ENCODE results near the gene UNC80.
A peak's percentile ranks its signal among the peaks of the same experiment; 100 is the strongest.

UNC80 gene

DNA sequence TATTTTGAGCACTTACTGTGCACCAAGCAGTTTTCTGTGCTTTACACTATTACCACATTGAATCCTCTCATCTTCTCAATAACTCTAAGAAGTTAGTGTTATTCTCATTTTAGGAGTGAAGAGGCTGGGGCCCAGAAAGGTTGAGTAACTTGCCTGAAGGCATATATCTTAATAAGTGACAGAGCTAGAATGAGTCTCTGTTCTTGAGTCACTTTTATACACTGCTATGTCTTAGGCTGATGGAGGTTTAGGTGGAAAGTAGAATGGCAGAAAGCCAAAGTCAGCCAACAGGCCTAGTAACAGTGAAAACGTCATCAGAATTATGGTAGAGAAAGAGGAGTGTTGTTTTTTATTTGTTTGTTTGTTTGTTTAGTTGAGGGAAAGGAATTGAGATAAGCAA lies 202.9 kb downstream of the UNC80 start:
- ATAC-seq, result no peak

DNA sequence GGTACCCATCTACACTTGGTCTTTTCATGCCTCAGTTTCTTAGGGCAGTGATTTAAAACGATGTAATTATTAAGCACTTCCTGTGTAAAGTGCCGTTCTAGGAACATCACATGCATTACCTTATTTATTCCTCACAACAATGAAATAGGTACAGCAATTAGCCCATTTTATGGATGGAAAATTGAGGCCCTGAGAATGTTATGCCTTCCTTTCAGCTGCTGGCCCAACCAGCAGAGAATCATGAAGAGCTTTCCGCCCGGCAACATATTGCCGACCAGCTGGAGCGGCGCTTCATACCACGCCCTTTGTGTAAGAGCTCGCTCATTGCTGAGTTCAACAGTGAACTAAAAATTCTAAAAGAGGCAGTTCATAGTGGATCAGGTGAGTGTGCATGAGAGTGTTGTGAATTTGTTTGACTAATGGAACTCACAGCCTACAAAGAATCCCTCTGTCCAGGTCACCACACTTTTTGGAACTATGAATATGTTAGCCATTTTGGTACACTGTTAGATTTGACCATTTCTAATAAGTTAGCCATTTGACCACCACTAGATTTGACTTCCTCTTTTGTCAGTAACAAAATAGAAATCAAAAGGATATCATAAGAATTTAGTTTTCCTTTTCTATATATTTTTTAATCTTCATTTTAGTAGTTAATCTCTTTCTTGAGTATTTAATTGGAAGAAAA lies 205.2 kb downstream of the UNC80 start:
- ATAC-seq, result no peak

DNA sequence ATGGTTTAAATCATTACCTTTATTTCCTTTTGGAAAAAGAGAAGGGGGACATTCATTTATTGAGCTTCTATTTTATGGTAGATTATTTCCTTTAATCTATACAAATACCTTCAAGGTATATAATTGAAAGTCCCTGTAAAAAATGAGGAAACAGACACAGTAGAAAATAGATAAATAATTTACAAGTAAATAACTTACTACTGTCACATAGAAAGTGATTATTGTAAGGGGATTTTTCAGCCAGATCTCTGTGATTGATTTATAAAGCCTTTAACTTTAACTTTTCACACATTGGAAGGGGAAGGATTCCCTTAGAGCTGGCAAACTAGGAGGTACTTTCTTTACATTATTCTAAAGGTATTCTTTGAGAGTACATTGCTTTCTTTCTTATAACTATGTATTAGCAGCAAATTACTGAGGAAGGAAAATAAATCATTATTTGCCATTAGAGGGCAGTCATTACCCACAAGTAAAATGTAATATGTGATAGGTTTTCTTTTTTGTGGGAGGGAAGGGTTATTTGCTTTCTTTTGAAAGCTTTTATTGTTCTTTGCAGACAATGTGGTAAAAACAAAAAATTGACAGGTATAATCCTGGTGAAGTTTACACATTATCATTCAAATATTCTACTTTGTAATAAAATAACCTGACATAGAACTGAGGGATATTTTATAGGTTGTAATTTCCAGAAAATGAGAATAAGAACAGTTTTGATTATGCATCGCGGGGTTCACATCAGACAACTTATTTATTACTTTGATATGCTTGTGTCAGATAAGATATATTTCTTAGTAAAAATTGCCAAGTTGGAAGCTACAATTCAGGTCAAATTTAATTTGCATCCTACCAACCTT lies 206.0 kb downstream of the UNC80 start:
- ATAC-seq, result no peak

DNA sequence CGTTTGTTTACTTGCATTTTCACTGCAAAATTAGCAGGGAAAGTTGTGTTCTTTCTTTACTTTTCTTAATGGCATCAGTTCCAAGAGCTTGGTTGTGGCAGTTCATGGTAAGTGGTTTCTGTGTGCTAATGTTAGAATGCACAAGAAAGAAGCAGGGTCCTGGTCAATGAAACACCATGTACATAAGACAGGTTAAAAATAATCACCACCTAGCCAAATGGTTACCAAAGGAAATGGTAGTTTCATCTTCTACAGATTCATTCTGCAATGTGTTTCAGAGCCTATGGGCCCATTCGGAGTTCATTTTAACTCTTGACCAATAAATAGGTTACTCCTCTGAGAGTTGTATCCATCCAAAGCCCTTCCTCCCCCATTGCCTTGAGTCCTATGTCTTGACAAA lies 212.7 kb downstream of the UNC80 start:
- no peak for ATAC-seq

DNA sequence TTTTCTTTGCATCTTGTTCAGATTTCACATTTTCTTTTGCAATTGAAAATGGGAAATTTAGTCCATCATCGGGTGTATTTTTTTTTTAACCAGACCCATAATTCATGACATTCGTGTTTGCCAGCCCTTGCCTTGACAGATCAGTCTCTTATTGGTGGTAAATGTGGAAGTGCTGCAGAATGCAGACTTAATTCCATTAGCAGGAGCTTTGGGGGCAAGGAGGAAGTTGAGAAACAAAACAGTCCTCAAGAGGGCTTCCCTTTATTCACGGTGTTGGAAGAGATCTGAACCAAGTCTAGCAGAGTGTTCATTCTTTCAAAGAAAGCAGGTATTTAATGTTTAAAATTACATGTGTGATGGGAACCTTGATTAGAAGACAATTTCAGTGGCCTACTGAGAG lies 214.2 kb downstream of the UNC80 start:
- ATAC-seq, result no peak

DNA sequence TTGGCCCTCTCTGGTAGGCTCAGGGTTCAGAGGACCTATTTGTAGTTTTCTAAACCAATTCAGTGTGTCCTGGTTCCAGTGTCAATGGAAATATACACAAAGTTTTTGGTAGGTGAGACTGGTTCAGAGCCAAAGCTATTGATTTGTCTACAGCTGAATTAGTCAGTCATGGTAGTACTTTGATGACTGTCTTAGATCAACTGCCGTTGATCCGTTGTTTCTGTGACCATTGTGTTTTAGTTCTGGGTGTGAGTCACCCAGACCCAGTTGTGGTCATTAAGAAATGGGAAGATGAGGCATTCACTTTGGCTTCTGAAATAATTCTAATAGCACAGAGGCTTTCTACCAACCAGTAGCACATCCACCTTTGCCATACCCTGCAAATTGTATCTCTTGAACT lies 214.8 kb downstream of the UNC80 start:
- ATAC-seq, result no peak

DNA sequence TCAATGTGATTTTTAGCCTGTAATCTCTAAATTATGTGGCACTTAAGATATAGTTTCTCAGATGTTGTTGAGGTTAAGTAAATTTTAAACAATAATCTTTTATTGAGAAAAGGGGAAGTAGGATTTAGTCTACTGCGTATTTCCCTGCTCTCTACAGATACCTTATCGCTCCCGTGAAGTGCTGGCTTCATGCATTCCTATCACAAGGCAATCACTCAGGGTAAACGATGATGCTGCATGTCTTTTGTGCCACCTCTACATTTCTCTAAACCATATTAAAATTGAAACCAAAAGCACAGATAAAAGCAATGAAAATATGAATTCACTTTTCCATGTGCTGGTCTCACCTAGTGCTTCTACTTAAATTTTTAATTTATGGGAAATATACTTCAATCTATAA lies 216.4 kb downstream of the UNC80 start:
- ATAC-seq, result peak; percentile 38 to 44

DNA sequence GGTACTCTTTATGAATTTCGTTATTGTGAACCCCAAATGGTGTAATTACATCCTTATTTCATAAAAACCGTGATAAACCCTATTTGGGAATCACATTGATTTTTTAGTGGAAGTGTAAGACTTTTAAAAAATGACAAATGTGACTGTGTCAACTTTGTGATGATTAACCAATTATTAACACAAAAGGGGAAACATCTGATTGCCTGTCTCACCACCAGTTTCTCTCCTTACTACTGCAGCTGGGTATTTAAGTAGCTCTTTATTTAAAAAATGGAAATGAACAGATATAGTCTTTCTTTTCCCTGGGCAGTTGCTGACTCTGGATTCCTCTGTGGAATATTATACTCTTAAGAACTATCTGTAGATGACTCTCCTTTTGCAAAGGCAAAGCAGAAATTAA lies 219.2 kb downstream of the UNC80 start:
- no peak for ATAC-seq

DNA sequence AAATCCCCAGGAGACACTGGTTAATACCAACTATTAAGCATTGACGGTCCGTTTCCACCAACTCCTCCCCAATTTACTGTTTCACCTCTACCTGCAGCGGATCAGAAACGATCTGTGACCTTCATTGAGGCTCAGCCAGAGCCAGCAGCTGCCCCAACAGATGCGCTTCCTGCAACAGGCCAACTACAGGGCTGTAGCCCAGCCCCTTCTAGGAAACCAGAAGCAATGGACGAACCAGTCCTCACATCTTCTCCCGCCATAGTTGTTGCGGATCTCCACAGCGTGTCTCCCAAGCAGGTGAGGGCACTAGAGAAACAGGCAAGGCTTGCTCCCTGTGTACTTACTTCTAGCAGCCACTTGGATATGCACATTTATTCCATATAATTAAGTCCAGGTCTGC lies 222.3 kb downstream of the UNC80 start:
- no peak for ATAC-seq

DNA sequence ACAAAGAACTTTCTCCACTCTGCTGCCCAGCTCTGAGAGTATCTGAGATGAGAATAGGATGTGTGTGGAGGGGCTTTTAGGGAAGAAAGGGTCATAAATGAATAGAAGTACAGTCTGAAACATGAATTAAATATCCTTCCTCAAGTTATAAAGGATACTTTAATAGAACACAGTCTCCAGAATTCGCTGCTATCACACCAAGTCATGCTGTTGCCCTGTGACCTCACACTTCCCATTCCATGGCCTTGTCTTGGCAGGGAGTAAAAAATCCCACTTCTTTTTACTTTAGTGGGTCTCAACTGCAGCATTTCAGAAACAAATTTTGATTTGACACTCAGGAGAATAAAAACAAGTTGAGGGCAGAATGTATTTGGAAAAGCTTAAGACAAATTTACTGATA lies 227.0 kb downstream of the UNC80 start:
- no peak for ATAC-seq

DNA sequence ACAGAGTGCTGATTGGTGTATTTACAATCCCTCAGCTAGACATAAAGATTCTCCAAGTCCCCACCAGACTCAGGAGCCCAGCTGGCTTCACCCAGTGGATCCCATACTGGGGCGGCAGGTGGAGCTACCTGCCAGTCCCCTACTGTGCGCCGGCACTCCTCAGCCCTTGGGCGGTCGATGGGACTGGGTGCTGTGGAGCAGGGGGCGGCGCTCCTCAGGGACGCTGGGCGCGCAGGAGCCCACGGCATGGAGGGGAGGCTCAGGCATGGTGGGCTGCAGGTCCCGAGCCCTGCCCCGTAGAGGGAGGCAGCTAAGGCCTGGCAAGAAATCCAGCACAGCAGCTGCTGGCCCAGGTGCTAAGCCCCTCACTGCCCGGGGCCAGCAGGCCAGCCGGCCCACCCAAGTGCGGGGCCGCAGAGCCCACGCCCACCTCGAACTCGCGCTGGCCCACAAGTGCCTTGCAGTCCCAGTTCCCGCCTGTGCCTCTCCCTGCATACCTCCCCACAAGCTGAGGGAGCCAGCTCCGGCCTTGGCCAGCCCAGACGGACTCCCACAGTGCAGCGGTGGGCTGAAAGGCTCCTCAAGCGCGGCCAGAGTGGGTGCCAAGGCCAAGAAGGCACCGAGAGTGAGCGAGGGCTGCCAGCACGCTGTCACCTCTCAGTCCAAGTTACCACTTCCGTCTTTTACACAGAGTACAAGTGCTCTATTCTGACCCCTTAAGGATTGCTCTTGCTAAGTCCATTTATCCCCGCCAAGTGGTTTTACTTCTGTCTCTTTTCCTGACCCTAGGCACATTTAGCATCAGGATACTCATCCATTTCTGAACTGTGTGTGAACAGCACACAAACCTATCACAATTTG lies 229.1 kb downstream of the UNC80 start:
- no peak for ATAC-seq

DNA sequence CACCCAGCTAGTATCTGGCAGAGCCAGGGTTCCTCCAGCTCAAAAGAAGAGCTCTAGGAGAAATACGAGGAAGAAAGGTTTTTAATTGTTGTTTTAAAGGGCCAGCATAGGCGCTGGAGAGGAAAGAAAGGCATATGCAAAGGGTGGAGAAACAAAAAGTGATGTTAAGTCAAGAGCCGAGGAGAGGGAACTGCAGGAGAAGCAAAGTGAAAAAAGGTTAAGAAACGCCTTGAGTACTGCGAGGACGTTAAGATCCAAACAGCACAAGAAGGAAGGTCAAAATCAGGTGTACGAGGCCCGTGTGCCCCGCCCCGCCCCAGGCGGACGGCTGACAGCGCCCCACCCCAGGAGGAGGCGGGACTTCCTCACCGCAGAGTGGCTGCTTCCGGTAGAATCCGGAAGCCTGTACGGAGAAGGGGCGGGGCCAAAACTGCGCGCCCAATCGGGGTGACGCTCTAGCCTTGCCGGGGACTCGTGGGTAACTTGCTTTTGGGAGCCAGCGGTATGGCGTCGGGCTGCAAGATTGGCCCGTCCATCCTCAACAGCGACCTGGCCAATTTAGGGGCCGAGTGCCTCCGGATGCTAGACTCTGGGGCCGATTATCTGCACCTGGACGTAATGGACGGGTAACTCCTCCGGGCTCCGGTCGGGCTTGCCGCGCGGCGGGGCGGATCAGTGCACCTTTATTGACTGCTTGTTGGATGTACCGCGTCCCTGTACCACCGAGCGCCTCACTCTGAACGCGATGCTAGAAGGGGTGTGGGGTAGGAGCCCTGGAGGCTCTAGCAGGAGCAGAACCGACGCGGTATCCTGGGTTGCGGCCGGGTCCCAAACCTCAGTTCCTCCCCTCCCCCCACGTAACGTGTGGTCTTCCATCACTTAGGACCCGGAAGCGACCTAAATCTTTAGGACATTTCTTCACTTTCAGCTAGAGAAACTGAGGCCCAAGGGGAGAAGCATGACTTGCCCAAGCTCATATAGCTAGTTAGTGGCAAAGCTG lies 230.8 kb downstream of the UNC80 start, which contains the start of gene RPE:
Gene RPE (plus strand): TSS at position 481 of the 1,000 bp plus-strand sequence. CDS start 24 bp downstream, at position 505.
- ATAC-seq, result peak; percentile 99 to 100

DNA sequence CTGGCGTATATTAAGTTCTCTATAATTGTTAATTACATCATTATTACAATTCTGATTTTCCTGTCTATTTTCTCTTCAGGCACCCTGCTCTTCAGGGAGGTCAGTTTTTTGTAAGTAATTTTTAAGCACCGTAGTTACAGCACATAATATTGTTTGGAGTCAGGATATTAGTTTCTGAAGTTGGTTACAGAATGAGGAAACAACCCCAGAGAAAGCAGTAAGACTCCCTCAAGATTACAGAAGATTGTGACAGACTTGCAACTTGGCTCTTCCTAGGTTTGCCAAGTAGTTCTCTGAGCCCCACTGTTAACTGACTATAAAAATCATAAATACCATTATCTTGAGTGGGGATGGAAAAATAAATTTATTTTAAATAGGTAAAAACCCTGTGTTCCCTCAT lies 231.7 kb downstream of the UNC80 start:
- ATAC-seq, result no peak

DNA sequence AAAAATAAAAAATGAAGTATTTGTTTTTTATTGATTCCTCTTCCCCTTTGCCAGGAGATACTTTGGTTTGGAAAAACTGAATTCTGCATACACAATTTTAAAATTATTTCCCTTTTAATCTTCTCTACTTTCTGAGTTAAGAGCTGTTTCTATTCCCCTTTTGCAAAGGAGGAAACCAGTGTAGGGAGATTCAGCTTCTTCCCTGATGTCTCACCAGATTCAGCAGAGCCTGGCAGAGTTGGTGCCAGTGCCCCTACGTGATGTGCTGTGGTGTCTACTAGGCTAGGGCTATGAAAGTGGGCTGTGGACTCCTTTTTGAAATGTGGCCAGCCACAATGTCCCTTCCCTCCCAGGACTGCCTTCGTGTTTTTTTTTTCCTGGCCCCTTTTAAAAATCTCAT lies 233.2 kb downstream of the UNC80 start:
- no peak for ATAC-seq

DNA sequence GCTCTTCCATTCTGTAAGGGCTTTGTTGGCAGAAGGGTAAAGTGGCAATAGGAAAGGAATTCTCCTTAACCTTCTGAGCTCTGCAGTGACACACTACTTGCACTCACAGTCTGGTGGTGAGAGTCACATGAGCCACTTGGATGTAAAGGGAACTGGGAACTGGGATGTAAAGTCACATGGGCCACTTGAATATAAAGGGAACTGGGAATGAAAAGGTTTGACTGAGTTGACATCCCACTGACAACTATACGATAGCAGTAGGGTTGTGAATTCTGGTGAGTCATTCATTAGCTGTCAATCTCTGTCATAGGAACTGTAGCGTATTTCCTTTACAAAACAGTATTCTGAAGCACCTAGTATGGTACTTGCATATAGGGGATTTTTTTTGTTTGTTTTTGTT lies 236.3 kb downstream of the UNC80 start:
- peak in 1 of 2 donors; percentile 11 for ATAC-seq

DNA sequence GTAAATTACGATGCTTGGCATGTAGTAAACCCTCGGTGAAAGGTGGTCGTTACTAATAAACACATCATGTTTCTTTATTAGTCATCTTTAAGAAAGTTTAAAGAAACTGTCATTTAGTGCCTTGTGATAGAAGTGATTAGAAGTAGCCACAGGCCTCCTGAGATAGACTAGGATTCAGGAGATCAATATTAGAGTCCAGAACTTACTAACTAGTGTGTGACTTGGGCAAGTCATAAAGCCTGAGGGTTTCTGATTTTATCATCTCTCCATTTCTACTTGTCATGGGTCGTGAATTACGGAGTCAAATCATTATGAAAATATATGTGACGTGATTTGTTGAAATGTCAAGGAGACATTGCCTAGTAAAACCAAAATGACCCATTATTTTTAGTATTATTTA lies 237.5 kb downstream of the UNC80 start:
- peak; percentile 77 to 81 for ATAC-seq

DNA sequence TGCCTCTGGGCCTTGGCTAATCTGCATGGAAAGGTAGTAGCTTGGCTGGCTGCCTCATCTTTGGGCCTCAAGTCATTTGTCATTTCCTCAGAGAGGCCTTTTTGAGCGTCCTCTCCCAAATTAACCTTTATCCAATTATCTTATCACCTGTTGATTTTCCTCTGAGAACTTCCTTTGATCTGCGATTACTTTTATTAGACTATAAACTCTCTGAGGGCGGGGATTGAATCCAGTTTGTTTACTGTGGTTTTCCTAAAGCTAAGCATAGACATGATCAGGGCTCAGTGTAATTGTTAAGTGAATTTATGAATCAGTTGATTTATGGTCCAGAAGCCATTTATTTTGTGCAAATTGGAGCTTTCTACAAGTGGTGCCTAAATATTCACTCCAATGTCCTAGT lies 238.3 kb downstream of the UNC80 start:
- no peak for ATAC-seq

DNA sequence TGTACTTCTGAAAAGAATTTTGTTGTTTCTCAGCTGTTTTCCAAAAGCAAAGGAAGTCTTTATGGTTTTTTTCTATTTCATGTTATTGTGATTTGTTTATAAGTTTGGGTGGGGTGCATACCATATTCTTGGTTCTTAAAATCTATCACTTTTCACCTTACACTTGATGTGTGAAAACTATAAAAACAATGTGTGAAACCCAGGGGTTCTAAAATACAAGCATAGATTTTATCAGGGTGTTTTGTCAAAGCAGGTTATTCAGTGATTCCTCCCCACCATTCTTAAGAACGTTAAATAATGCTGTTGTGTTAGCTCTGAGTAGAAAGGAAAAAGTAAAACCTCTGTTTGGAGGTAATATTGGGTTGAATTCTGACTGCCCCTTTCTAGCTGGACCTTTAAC lies 248.5 kb downstream of the UNC80 start:
- no peak for ATAC-seq

DNA sequence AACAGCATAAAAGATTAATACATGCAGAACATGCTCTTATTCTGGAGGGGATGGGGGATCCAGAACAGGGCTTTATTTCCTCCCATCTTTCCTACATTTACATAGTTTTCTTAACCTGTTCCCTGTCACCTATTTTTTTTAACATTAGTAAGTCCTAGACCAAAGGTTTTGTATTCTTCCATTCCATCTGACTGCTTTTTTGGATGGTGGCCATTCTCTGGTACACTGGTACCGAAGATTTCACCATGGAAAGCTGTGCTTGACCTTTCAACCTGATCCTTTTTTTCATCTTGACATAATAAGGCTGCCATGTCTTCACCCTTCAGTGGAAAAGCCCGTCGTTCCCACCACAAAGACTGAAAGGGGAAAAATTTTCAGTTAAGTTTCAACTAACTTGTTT lies 251.2 kb downstream of the UNC80 start:
- ATAC-seq, result no peak

DNA sequence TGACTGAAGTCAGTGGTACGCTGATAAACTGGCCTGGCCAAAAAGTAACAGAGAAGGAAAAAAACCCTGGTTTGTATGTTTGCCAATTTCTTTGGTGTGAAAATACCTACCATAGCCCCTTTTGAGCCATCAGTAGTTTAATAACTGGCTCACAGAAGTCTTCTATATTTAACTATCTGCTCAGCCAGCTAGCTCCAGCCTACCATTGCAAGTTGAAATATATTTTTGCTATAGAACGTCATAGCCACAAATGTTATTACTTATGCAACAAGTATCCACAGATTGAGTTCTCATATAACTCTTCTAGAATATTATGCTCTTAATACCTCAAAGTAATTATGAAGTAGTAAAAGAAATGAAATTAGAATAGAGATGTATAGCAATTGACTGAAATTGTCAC lies 256.0 kb downstream of the UNC80 start:
- no peak for ATAC-seq

DNA sequence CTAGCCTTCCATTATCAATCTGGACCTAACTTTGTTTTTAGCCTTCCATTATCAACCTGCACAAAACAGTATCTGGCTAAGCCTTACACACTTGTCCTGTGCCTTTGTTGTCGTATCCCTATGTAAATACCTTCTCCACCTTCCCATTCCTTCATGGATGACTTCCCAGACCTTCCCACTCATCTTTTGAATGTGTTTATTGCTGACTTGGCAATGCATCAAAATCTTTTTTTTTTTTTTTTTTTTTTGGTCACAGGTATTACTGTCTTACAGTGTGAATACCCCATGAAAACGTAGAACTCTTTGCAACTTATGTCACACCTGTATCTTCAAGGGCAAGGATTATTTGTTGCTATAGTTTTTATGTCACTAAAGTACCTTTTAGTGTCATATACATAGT lies 256.5 kb downstream of the UNC80 start:
- no peak for ATAC-seq

DNA sequence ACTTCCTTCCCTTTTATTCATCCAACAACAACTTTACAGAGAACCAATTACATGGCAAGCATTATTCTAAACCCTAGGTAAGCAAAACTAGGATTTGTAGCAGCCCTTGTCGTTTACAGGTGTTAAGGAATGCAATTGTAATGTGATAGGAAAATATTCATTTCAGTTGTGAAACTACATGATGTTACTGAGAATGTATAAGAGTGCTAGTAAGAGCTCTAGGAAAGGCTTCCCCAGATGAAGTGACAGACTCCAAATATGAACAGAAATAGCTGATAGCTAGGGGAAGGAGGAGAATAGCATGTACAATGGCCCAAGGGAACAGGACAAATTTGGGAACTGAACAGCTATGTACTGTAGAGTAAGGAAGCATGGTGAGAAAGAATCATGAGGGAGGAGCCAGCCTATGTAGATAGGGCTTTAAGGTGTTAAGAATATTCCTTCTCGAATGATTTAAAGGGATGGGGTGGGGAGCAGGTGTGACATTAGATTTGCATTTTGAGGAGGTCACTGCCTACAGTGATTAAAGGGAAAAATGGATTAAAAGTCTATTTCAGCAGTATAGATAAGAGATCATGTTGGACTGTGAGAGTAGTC lies 262.6 kb downstream of the UNC80 start:
- ATAC-seq, result no peak
